GM18520 (cell line): ENCODE results near the gene LRMDA.

Experiments used
- ATAC-seq: cut with Tn5 transposase; IDR thresholded peaks from one replicate; pipeline ENCODE4 v1.9.1; 2021; ENCODE audit not compliant: unreplicated experiment

LRMDA gene

GRCh38 chr10:75967491-75967890, 536.1 kb downstream of the LRMDA start:
- ATAC-seq, result no peak

DNA sequence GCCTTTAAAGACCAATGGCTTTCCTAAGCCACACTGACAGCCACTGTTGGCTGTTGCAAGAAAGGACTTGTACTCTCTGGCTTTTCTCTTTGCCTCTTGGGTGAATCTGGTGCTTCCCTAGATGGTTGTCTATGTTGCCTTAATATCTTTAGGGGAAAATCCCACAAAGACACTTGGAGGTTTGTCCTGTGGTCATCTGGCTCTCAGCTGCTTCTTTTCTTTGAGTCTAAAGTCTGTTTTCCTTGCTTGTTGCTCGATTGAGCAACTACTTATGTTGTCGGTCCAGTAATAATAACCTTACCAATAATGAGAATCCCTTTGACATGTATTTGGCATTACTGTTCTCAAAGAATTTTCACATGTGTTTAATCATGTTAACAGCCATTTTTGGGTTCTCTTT, 537.6 kb downstream of the LRMDA start:
- no peak for ATAC-seq

DNA sequence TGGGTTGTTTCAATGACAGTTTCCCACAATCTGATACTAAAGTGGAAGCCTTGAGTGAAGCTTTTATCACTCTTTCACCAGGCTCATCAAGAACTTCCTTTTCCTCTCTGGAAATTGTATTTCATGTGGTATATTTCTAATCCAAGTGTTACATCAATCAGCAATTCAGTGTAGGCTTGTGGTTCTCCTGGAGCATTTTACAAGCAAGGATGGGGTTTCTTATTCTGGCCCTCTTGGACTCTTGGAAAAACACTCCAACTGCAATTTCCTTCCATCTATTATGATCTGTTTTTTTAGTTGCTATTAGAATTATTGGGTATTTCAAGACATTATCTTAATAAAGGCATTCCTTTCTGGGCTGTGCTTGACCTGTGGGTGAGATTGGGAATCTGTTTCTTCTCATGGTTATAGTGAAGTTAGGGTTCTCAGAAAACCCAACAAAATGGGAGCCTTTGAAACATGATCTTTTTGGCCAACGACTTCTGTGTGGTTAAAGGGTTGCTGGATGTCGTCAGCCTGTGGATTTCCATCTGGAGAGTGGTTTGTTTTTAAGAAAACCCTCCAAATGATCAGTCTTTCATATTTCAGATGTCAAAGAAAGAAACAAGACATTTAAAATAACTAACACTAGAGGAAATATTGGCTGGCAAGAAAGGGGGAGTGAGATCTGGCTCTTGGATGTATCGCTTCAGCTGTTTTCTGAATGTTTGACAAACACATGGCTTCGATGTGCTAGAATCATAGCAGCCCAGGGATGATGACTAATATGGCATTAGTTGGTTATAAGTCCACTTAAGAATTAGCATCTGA, 540.2 kb downstream of the LRMDA start:
- ATAC-seq, result no peak

- ATAC-seq, result no peak
These were observed 541.3 kb downstream of the LRMDA start for GRCh38 chr10:75972491-75973276.

DNA sequence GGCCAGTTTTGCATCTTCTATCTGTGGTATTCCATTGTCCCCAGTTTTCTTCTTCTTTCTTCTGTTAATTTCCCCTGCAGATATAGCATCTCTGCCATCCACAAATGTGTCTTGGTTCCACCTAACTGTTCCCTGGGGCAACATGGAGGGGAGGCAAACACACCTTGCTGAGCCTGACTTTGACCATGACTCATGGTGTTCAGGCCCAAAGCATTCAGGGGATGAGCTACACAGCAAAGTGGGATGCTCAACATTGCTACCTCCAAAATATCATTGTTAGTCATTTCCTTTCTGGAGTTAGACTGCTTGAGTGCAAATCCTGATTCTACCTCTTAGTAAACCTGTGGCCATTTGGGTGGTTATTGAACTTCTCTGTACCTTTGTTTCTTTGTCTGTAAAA, 542.7 kb downstream of the LRMDA start:
- ATAC-seq, result no peak

DNA sequence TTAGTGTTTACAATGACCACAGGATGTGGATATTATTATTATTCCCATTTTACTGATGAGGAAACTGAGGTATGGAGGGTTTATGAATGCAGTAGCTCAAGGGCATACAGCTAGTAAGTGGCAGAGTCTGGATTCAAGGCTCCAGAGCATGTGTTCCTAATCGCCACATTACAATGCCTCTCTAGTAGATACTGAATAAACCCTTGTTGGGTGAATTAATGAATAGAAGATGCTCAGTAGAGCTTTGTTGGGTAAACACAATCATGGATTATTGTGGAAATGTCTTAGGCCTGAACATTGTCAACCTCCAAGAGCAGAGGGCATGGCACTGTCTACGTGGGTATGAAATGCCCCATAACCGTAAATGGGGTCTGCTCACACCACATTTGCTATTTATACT, 545.3 kb downstream of the LRMDA start:
- ATAC-seq, result no peak

GRCh38 chr10:75977139-75977538, 545.7 kb downstream of the LRMDA start:
- no peak for ATAC-seq

GRCh38 chr10:75978213-75978612, 546.8 kb downstream of the LRMDA start:
- no peak for ATAC-seq

GRCh38 chr10:75980419-75981002, 549.1 kb downstream of the LRMDA start:
- ATAC-seq, result no peak

- ATAC-seq, result no peak
These were observed 551.4 kb downstream of the LRMDA start for GRCh38 chr10:75982611-75983369.

DNA sequence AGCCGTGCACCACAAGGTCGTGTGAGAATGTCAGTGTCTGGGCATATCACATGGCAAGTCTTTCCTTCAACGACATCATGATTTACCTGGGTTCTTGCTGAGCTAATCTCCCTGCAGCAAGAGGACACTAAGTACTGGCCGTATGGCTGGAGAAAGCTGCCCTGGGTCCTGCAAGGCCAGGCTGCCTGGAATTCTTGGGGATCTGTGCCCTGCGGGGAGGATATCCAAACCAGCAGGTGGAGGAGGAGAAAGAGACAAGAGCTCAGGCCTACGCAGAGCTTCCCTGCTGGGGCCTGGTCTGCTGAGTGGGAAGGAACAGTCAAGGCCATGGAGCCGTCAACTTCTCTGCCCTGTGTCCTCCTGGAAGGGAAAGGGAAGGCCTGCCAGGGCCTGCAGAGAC, 552.6 kb downstream of the LRMDA start:
- no peak for ATAC-seq

DNA sequence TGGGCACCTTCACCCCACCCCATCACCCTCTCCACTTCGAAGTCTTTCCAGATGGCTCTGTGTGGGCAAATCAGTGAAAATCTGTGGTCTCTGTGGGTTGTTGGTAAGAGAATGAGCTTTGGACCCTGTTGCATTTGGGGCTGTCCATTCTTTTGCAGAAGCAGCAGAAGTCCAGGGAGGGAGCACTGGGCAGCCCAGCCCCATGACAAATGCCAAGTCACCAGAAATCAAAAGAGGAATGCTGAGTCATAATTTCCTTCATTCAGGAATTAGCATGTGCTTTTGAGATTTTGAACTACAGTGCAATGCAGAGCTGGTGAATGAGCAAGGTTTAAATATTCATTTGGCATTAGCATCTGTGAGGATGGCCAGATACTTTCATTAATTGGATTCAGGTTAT, 556.2 kb downstream of the LRMDA start:
- ATAC-seq, result no peak

DNA sequence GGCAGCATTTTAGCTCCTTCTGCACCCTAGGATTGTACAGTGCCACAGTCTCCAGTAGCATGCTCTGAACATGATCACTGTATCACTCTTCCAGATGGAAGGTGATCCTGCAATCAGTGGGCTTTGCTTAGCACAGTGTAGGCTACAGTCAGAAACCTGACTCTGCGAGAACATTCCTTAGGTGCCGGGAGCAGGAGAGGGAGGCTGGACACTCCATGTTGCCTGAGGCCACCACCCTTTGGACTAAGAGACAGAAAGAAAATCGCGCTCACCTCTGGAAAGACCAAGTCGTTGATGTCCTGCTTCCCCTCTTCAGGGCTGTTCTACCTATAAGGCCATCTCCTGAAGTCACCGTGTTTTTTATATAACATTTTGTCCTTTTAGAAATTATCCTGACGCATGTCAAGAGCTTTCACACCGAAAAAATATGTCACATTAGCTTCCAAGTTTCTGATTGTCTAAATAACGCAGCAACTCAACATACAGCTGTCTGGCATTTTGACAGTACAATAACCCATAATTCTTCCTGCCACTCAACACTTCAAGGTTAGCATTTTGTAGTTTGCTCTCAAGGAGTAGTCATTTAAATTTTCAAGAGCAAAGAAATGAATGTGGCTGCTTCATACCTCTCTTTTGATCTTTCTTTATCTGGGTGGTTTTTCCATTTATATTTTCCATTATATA, 563.1 kb downstream of the LRMDA start:
- no peak for ATAC-seq

GRCh38 chr10:75995041-75995430, 563.6 kb downstream of the LRMDA start:
- ATAC-seq, result no peak

GRCh38 chr10:75995720-75996119, 564.3 kb downstream of the LRMDA start:
- no peak for ATAC-seq

GRCh38 chr10:75999001-75999400, 567.6 kb downstream of the LRMDA start:
- ATAC-seq, result no peak

DNA sequence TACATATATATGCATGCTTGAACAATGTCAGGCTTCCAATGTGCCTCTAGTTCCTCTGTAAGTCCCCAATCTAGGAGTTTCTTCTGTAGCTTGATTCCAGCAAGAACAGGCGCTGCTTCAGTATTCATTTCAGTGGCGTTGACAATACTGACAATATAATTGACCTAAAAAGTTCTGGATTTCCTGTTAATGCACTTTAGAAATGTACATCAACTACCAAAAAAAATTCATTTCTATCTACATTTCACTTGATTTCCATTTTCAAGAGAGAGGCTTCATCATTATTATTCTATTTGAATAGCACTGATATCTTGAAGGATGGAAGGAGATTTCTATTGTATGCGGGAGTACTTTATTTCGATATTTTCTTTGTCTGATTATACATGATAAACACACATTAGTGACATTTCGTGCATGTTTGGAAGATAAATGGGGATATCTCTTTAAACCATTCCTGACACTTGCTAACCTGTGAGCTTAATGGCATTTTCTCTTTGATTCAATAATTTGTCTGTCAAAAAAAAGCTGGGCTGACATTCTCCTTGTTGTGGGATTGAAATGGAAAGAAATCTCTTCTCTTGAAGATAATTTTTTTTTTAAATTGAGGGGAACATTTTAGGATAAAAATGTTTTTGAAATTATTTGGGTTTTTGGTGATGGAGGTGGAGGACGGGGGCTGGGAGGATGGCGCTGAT, 568.2 kb downstream of the LRMDA start:
- ATAC-seq, result no peak

DNA sequence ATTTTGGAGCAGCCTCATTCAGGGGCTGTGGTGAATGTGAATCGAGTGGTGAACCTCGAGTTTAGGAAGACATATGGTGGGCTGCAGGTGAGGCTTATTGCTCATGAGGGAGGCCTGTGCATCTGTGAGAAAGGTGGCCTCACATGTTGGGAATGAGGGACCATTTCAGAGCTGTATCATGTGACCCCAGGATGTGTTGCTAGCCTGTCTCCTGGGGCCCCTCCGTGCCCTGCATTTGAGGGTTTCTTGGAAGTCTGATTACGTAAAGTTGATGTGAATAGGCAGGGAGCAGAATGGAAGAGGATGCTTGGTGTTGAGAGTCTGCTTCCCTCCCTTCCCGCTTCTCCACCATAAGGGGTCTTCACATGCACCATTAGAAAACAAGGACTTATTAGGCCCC, 569.1 kb downstream of the LRMDA start:
- no peak for ATAC-seq

GRCh38 chr10:76001019-76001418, 569.6 kb downstream of the LRMDA start:
- no peak for ATAC-seq

GRCh38 chr10:76001461-76001860, 570.0 kb downstream of the LRMDA start:
- ATAC-seq, result no peak
